Measurements from ENCODE around the gene TECR.
"Not testable (repeated sequence)": the region's sequence is repeated elsewhere in the genome, so short reads cannot be mapped to it uniquely, and the experiment has no call there.

The TECR gene

DNA sequence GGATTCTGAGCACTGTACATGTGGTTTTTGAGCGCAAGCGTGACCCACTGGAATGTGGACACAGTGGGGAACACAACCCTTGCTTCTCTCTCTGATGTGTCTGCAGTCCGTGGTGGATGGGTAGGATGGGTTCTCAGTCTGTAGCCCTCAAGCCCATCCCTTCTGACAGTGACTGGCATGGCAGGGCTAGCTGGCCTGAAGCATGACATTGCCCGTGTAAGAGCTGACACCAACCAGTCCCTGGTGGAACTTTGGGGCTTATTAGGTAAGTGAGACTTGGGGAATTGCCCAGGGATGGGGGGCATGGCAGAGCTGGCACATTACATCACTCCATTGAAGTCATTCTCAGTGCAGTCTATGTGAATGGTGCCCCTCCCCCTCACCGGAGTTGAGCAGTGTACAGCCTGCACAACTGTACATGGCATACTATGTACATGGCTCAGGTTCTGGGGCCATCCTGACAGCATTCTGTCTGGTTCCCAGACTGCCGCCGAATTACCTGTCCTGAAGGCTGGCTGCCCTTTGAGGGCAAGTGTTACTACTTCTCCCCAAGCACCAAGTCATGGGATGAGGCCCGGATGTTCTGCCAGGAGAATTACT is 70.3 kb downstream of the TECR start:
- no peak for DNase-seq

GRCh38 chr19:14603990-14604387 is 74.6 kb downstream of the TECR start:
- DNase-seq = no peak

- no peak for DNase-seq
Observed at GRCh38 chr19:14606627-14607026, 77.2 kb downstream of the TECR start.

DNA sequence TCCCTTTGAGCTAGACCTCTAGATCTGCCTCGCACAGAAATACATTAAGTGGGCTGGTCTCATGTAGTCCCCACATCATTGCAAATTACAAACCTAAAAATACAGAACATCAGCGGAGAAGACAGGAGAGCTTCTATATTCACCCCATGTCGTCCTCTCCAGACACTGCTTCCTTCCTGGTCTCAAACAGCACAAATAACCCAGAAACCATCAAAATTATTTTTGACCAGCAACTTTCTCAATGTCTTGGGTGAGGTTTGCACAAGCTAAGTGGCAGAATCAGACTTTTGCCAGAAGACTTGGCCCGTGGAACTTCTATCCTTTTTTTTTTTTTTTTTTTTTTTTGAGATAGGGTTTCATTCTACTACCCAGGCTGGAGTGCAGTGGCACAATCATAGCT is 81.7 kb downstream of the TECR start:
- DNase-seq = no peak

GRCh38 chr19:14612242-14612641 is 82.8 kb downstream of the TECR start:
- not testable (repeated sequence) for DNase-seq

GRCh38 chr19:14612657-14613056 is 83.3 kb downstream of the TECR start:
- DNase-seq = no peak

DNA sequence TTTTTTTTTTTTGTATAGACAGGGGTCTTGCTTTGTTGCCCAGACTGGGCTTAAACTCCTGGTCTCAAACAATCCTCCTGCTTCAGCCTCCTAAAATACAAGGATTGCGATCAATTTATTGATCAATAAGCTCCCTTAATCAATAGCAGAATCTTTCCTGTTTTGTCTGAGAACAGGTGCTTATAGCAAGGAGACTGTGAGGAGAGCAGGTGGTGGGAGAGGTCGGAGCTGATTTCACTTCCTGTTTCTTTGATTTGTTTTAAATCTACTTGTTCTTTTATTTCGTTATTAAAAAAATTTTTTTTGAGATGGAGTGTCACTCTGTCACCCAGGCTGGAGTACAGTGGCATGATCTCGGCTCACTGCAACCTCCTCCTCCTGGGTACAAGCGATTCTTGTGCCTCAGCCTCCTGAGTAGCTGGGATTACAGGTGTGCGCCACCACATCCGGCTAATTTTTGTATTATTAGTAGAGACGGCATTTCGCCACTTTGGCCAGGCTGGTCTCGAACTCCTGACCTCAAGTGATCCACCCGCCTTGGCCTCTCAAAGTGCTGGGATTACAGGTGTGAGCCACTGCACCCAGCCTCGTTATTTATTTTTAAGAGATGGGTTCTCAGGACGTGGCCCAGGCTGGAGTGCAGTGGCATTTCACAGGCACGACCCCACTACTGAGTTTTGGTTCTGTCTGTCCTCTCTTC is 84.2 kb downstream of the TECR start:
- DNase-seq = not testable (repeated sequence)

DNA sequence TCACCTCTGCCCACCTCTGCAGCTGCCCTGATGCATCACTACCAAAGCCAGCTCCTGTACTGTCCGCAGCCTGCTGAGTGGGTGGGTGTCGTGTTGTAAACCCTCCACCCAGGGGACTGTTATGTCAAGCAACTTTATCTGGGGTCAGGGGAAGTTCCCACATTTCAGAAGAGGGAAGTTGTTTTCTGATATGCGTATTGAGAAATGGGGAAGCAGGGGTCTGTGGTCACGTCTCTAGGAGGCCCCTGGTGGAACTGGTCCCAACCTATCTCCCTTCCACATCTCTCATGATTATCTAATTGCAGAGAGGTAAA is 84.7 kb downstream of the TECR start:
- DNase-seq = no peak
